DND-41 (cell line): ENCODE data around the gene LAMB1.
"Not testable (repeated sequence)": the region's sequence is repeated elsewhere in the genome, so short reads cannot be mapped to it uniquely, and the experiment has no call there.

Source experiments
- EZH2 ChIP-seq: IDR thresholded peaks from 3 replicates; pipeline ENCODE4 v1.6.1; 2012; ENCODE audit warnings: borderline replicate concordance, low read depth, mild to moderate bottlenecking, moderate library complexity, low read length, inconsistent platforms; ENCODE audit not compliant: severe bottlenecking
- TF ChIP-seq, protein P1 (sequence below): IDR thresholded peaks from 2 replicates; pipeline ENCODE4 v1.5.1; 2012; ENCODE audit warnings: borderline replicate concordance, low read length, moderate library complexity, mild to moderate bottlenecking; ENCODE audit not compliant: poor library complexity, severe bottlenecking; ENCODE audit errors: extremely low read depth

DNA sequence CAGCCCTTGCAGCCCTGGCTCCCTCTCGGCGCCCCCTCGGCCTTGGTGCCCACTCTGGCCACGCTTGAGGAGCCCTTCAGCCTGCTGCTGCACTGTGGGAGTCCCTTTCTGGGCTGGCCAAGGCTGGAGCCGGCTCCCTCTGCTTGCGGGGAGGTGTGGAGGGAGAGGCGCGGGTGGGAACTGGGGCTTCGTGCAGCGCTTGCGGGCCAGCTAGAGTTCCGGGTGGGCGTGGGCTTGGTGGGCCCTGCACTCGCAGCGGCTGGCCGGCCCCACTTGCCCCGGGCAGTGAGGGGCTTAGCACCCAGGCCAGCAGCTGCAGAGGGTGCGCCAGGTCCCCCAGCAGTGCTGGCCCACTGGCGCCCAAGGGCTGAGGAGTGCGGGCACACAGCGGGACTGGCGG lies 115.1 kb downstream of the LAMB1 start:
- TF ChIP-seq, protein P1, sequence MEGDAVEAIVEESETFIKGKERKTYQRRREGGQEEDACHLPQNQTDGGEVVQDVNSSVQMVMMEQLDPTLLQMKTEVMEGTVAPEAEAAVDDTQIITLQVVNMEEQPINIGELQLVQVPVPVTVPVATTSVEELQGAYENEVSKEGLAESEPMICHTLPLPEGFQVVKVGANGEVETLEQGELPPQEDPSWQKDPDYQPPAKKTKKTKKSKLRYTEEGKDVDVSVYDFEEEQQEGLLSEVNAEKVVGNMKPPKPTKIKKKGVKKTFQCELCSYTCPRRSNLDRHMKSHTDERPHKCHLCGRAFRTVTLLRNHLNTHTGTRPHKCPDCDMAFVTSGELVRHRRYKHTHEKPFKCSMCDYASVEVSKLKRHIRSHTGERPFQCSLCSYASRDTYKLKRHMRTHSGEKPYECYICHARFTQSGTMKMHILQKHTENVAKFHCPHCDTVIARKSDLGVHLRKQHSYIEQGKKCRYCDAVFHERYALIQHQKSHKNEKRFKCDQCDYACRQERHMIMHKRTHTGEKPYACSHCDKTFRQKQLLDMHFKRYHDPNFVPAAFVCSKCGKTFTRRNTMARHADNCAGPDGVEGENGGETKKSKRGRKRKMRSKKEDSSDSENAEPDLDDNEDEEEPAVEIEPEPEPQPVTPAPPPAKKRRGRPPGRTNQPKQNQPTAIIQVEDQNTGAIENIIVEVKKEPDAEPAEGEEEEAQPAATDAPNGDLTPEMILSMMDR: not testable (repeated sequence)
- not testable (repeated sequence) for TF ChIP-seq EZH2
